ENCODE data around the gene NBAS.

The NBAS gene

DNA sequence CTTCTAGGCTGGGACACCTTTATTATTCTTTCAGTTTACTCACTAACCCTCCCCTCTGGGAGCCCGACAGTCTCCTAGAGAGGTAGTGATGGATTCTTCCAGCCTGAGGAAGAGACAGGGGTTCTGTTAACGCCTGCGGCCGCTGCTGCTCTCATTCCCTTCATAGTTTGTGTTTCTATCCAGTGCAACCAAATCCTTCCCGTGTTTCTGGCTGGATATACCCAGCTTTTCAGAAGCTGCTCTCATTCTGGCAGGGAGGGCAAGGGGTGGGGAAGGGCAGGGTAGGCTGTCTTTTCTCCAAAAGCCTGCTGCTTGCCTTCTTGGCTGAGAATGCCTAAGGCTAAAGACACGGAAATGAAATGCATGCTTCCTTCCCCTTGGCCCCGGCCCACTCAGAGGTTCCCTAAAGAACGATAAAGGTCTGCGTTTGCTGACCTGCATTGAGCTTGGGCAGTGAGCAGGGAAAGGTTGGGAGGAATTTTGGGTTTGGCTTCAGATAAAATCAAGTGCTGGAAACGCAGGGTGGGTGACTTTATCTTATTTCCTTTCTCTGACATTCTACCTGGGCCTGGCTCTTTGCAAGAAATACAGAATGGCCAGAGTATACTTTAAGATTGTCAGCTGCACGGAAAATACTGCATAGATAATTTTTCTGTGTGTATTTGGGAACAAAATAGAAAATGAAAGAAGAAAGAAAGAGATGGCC is 390.9 kb downstream of the NBAS start:
- no peak for DNase-seq (ENCODE audit: low read depth in 2 of 2)

GRCh38 chr2:15169326-15170069 is 391.6 kb downstream of the NBAS start:
- DNase-seq (ENCODE audit: low read depth in 2 of 2), result no peak

DNA sequence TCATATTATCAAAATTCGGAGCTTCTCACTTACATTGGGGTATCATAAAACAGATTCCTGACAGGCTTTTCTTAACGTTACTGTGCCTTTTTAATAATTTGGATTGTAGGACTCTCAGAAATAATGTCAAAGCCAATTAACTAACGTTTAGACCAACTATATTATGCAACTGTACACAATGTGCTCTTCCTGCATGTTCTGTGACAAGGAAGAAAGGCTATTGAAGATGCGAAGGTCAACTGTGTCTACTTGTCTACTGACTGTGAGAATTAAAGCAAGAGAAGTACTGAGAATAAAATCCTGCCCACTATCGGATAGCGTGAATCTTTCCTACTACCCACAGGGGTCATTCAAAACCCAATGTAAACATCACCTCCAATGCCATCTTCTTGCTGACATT is 393.0 kb downstream of the NBAS start:
- no peak for DNase-seq (ENCODE audit: low read depth in 2 of 2)

- no peak for DNase-seq (ENCODE audit: low read depth in 2 of 2)
Measured at GRCh38 chr2:15166878-15167277, 394.3 kb downstream of the NBAS start.

DNA sequence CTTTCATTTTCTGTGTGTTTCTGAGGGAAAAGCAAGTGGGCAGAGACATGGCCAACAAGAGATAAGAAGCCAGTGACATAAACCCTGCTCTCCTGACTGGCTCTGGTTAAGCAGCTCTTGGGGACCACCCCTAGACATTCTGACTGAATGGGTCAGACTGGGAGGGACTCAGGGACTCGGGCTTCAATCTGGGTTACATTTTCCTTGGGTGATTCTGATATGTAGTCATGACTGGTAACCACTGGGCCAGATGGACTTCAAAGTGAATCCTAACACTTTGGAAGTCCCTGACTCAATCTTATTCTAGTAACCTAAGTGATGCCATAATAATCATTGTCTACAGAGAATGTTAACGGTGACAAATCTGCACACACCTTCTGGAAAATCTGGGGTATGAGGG is 397.8 kb downstream of the NBAS start:
- no peak for DNase-seq (ENCODE audit: low read depth in 2 of 2)

GRCh38 chr2:15162620-15163019 is 398.5 kb downstream of the NBAS start:
- DNase-seq (ENCODE audit: low read depth in 2 of 2), result no peak

GRCh38 chr2:15160201-15160991 is 400.7 kb downstream of the NBAS start:
- no peak for DNase-seq (ENCODE audit: low read depth in 2 of 2)

DNA sequence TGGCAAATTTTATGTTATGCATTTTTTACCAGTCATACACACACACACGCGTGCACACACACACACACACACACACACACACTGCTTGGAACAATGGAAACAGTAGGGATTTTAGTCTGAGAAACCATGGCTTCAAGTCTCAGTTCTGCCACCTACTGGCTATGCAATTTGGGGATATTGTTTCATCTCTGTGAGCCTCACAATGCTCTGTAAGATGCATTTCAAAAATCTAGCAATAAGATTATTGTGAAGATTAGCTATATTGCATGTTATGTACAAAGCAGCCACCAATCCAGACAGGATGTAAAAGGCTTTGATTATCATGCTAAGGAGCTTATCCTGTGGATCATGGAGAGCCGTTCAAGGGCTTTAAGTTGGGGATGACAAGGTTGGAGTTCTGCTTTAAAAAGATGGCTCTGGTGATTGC is 401.4 kb downstream of the NBAS start:
- DNase-seq (ENCODE audit: low read depth in 2 of 2), result no peak

- DNase-seq (ENCODE audit: low read depth in 2 of 2), result no peak
Measured at GRCh38 chr2:15159206-15159605, 401.9 kb downstream of the NBAS start.

DNA sequence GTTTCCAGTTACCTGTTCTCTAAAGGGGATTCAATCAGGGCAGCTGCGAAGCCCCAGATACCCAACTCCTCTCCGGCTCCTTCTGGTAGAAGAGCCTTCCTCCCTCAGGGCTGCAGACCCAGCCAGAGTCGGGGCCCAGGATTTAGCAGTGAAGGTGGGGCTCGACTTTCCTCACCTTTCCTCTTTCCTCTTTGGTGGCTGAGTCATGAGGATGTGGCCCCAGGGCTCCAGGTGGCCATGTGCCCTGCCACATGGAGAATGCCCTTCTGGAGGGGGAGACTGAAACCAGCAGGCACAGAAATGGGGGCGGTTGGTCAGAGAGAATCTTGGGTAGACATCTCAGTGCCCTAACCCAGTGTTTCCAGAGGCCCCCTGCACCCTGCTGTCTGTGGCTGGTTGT is 402.6 kb downstream of the NBAS start:
- no peak for DNase-seq (ENCODE audit: low read depth in 2 of 2)

DNA sequence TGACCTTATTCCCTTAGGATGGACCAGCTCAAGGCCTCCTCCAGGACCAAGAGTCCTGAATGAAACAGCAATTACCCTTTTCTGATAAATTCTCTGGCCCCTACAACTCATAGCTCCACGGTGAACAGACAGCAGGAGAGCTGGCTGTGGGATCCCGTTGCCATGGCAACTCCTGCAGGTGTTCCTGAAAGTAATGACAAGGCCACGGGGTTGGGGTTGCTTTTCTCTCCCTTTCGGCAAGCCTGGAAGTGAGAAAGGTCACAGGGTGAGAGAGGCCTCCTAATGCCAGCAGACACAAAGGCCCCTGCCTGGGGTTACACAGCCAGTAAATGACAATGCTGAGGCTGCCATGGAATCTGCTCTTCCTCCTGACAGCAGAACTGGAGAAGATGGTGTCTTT is 403.0 kb downstream of the NBAS start:
- DNase-seq (ENCODE audit: low read depth in 2 of 2), result no peak

GRCh38 chr2:15155959-15156574 is 405.1 kb downstream of the NBAS start:
- no peak for DNase-seq (ENCODE audit: low read depth in 2 of 2)

DNA sequence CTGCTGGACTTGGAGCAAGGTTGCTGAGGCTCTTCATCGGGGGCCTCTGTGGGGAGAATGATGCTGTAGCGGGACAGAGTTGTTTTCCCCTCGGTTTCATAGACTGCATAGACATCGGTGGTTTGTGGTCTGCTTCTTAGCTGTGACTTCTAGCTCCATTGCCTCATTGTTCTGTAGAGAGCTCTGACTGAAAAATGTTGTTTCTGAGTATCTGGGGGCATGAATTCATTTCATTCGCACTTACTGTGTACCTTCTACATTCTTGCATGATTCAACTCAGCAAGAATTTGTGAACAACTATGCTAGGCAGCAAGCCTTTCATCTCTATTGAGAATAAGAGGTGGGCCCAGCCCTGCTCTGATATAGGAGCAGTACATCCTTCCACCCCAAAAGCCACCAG is 406.8 kb downstream of the NBAS start:
- no peak for DNase-seq (ENCODE audit: low read depth in 2 of 2)

DNA sequence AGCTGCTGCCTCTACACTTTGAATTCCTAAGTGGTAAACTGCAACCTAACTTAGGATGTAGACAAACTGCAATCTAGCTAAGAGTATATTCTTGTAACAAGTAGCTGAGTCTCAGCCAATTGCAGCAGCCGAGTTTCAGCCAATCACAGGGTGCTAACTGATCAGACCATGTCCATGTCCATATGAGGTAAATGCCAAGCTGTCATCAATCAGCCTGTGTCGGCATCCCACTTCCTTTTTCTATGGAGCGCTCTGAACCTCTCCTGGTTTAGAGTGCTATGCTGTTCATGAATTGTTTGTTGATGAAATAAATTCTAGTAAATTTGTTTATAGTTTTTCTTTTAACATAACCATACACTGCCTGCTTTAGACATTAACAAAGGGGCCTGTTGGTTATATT is 408.8 kb downstream of the NBAS start:
- no peak for DNase-seq (ENCODE audit: low read depth in 2 of 2)

DNA sequence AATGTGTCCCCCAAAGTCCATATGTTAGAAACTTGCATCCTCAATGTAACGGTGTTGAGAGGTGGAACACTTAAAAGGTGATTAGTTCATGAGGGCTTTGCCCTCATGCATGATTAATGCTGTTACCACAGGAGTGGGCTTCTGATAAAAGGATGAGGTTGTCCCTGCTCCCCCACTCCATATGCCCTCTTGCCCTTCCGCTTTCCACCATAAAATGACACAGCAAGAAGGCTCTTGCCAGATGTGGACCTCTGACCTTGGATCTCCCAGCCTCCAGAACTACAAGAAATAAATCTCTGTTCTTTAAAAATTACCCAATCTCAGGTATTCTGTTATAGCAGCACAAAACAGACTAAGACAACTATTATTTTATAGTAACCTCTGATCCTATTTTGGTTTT is 412.1 kb downstream of the NBAS start:
- DNase-seq (ENCODE audit: low read depth in 2 of 2), result no peak

DNA sequence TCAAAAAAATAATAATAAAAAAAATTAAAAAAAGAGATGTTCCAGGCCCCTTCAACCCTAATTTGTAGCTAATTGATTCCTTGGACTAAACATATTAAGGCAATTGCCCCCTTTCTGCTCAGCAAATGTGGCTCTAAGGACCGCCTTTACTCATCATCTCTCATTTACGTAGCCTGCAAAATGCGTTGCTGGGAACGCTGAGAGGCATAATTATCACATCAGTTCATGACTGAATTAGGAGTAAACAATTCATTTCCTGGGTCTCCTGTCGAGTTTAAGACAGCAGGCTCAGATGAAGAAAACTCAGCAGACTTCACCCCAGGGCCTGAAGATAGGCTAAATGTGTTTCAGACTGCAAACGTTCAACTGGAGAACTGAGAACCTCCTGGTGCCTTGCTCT is 413.5 kb downstream of the NBAS start:
- DNase-seq (ENCODE audit: low read depth in 2 of 2), result no peak

DNA sequence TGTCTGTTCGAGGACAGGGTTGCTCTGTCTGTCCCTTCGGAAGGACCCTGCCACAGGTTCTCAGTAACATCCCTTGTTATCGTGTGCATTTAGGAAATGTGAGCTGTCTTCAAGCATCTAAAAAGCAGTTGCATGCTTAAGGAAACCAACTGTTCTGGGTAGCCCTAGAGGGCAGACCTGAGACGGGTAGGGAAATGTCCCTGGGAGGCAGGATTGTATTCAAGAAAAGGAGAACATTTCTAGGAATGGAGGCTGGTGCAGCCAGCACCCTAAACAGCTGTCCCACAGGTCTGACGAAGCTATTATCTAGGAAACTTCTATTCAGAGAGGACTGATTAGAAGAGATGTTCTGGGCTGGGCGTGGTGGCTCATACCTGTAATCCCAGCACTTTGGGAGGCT is 414.2 kb downstream of the NBAS start:
- DNase-seq (ENCODE audit: low read depth in 2 of 2), result no peak

GRCh38 chr2:15145919-15146318 is 415.2 kb downstream of the NBAS start:
- no peak for DNase-seq (ENCODE audit: low read depth in 2 of 2)

DNA sequence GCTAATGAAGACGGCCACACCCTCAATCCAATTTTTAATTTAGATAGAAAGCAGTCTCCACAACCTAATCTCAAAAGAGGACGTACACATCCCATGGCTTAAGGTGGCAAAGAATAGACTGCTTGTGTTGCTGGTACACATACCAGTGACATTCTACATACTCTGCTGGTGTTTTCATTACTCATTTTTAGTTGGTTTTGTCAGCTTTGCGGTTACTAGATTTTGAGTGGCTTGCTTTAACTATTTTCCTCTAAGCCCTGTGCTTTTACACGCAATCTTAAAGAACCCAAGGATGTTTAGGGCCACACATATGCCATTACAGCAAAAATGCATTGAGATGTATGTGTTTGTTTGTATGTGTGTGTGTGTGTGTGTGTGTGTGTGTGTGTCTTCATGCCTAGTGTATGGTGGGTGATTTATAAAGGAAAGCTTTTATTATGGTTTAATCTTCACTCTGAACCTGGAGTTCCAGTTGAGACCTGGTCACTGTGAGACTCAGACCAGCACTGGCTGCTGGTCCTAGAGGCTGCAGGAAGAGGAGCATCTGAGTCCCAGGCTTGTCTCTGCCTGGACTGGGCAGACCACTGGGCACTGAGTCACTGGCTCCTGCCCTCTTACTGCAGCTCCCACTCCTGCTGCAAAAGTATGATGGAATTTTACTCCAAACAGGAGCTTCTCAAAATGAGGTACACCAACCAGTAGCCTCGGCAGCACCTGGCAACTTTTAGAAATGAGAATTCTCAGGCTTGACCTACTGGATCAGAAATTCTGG is 415.9 kb downstream of the NBAS start:
- DNase-seq (ENCODE audit: low read depth in 2 of 2), result no peak

- peak; percentile 68 to 80 for DNase-seq (ENCODE audit: low read depth in 2 of 2)
Measured at GRCh38 chr2:15142069-15142689, 419.0 kb downstream of the NBAS start.

DNA sequence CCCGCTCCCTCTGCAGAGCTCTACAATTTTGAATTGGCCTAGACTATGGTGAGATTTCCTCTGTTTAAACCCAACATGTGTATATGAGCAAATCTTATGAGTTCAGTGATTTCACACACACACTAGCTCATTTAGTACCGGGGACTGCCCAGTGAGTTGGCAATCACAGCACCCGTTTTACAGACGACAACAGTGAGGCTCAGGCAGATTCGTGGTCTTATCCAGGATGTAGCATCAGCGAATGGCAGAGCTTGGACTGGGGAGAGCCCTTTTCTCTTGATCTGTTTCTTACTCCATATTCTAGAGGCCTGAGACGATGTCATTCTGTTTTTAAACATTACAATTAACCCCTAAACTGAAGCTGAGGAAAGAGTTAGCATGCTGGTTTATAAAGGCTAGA is 419.9 kb downstream of the NBAS start:
- DNase-seq (ENCODE audit: low read depth in 2 of 2), result no peak
